NCI-H187 (cell line): ENCODE data around the gene ARRDC3.
A peak's percentile ranks its signal among the peaks of the same experiment; 100 is the strongest.

Experiments used
- DNase-seq, 2 experiments: peaks; one replicate each; lab custom pipeline; 2025; lab: John Stamatoyannopoulos, UW

Gene ARRDC3

GRCh38 chr5:91384671-91385430, 1.7 kb upstream of the ARRDC3 start:
- DNase-seq: peak; percentile 33 to 80

- no peak for DNase-seq
Observed at GRCh38 chr5:91383956-91384300, 811 bp upstream of the ARRDC3 start.

GRCh38 chr5:91382530-91383026, 539 bp downstream of the ARRDC3 start:
- DNase-seq: peak in 1 of 2 experiments; percentile 69

GRCh38 chr5:91381774-91382359, 1.2 kb downstream of the ARRDC3 start:
- DNase-seq: peak; percentile 42 to 43

- DNase-seq: no peak
Observed at GRCh38 chr5:91381239-91381773, 1.8 kb downstream of the ARRDC3 start.

GRCh38 chr5:91380491-91381238, 2.5 kb downstream of the ARRDC3 start:
- DNase-seq: peak; percentile 90 to 93

GRCh38 chr5:91379914-91380490, 3.1 kb downstream of the ARRDC3 start:
- peak; percentile 83 to 92 for DNase-seq

- no peak for DNase-seq
Observed at GRCh38 chr5:91379246-91379913, 3.7 kb downstream of the ARRDC3 start.

- no peak for DNase-seq
Observed at GRCh38 chr5:91378752-91379211, 4.3 kb downstream of the ARRDC3 start.

- no peak for DNase-seq
Observed at GRCh38 chr5:91374893-91375520, 8.1 kb downstream of the ARRDC3 start.

- DNase-seq: no peak
Observed at GRCh38 chr5:91373600-91373999, 9.5 kb downstream of the ARRDC3 start.

GRCh38 chr5:91373006-91373405, 10.1 kb downstream of the ARRDC3 start:
- DNase-seq: no peak

GRCh38 chr5:91369480-91369879, 13.6 kb downstream of the ARRDC3 start:
- DNase-seq: no peak

- no peak for DNase-seq
Observed at GRCh38 chr5:91367908-91368648, 15.0 kb downstream of the ARRDC3 start.

GRCh38 chr5:91367344-91367743, 15.8 kb downstream of the ARRDC3 start:
- DNase-seq: no peak

- DNase-seq: no peak
Observed at GRCh38 chr5:91366551-91366950, 16.6 kb downstream of the ARRDC3 start.

GRCh38 chr5:91365498-91365897, 17.6 kb downstream of the ARRDC3 start:
- DNase-seq: no peak

GRCh38 chr5:91362935-91363334, 20.2 kb downstream of the ARRDC3 start:
- no peak for DNase-seq

GRCh38 chr5:91361790-91362189, 21.3 kb downstream of the ARRDC3 start:
- DNase-seq: no peak

GRCh38 chr5:91361055-91361701, 21.9 kb downstream of the ARRDC3 start:
- no peak for DNase-seq
